Ishikawa (cell line): ENCODE data around the gene ZNF212.

Source experiments
- CEBPB ChIP-seq: IDR thresholded peaks from 2 replicates; pipeline ENCODE4 v1.6.1; 2012
- CREB1 ChIP-seq: IDR thresholded peaks from 2 replicates; pipeline ENCODE4 v1.6.1; 2012; ENCODE audit warnings: low read depth
- EGR1 ChIP-seq: IDR thresholded peaks from 2 replicates; pipeline ENCODE4 v1.6.1; 2012
- EP300 ChIP-seq: IDR thresholded peaks from 2 replicates; pipeline ENCODE4 v1.6.1; 2012; ENCODE audit warnings: borderline replicate concordance
- FOXM1 ChIP-seq: IDR thresholded peaks from 2 replicates; pipeline ENCODE4 v1.6.1; 2012; ENCODE audit warnings: low read depth, borderline replicate concordance
- RAD21 ChIP-seq: IDR thresholded peaks from 2 replicates; pipeline ENCODE4 v1.6.1; 2012; ENCODE audit warnings: low read depth
- TAF1 ChIP-seq: IDR thresholded peaks from 2 replicates; pipeline ENCODE4 v1.6.1; 2012; ENCODE audit warnings: low read depth, mild to moderate bottlenecking
- TCF12 ChIP-seq: IDR thresholded peaks from 2 replicates; pipeline ENCODE4 v1.6.1; 2012; ENCODE audit warnings: low read depth
- TEAD4 ChIP-seq: IDR thresholded peaks from 2 replicates; pipeline ENCODE4 v1.6.1; 2012
- YY1 ChIP-seq: IDR thresholded peaks from 2 replicates; pipeline ENCODE4 v1.6.1; 2012; ENCODE audit warnings: low read depth
- TF ChIP-seq, protein P1 (sequence below): IDR thresholded peaks from 2 replicates; pipeline ENCODE4 v1.6.1; 2012
- TF ChIP-seq, protein P2 (sequence below): IDR thresholded peaks from 2 replicates; pipeline ENCODE4 v1.6.1; 2012; ENCODE audit warnings: low read depth, mild to moderate bottlenecking
- TF ChIP-seq, protein P3 (sequence below): IDR thresholded peaks from 2 replicates; pipeline ENCODE4 v1.6.1; 2012

DNA sequence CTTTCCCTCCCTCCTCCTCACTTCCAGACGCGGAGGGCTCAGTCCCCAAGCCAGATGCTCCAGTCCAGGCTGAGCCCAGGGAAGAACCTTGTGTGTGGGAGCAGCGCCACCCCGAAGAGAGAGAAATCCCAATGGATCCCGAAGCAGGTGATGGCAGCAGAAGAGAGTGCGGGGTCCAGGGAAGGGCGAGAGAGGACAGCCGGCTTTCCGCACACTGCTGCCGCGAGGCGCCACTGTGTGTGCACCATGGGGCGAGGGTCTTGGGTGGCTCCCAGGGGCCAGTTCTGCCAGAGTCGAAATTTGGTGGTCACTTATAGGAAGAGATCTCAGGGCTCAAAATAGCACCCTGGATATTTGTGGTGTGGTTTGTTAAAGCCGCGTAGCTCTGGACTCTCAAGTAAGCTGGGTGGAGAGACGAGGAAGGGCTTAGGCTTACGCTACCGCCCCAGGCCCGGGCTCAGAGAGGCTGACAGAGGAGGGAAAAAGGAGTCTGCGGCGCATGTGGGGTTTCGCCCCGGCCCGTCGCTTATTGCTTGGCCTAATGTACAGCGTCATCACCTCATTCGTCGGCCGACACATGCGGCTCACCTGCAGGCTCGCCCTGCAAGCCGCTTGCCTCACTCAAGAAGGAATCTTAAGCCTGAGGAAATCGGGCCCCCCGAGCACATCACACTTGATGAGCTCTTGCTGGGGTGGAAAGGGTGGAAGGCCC, 32.0 kb upstream of the ZNF212 start:
- TF ChIP-seq TEAD4 (no peak), CREB1 (no peak), YY1 (no peak), FOXM1 (no peak), EGR1 (no peak), RAD21 (no peak), TAF1 (no peak), EP300 (no peak), CEBPB (no peak), TCF12 (no peak)
- TF ChIP-seq, protein P1, sequence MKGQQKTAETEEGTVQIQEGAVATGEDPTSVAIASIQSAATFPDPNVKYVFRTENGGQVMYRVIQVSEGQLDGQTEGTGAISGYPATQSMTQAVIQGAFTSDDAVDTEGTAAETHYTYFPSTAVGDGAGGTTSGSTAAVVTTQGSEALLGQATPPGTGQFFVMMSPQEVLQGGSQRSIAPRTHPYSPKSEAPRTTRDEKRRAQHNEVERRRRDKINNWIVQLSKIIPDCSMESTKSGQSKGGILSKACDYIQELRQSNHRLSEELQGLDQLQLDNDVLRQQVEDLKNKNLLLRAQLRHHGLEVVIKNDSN: no peak
- TF ChIP-seq, protein P2, sequence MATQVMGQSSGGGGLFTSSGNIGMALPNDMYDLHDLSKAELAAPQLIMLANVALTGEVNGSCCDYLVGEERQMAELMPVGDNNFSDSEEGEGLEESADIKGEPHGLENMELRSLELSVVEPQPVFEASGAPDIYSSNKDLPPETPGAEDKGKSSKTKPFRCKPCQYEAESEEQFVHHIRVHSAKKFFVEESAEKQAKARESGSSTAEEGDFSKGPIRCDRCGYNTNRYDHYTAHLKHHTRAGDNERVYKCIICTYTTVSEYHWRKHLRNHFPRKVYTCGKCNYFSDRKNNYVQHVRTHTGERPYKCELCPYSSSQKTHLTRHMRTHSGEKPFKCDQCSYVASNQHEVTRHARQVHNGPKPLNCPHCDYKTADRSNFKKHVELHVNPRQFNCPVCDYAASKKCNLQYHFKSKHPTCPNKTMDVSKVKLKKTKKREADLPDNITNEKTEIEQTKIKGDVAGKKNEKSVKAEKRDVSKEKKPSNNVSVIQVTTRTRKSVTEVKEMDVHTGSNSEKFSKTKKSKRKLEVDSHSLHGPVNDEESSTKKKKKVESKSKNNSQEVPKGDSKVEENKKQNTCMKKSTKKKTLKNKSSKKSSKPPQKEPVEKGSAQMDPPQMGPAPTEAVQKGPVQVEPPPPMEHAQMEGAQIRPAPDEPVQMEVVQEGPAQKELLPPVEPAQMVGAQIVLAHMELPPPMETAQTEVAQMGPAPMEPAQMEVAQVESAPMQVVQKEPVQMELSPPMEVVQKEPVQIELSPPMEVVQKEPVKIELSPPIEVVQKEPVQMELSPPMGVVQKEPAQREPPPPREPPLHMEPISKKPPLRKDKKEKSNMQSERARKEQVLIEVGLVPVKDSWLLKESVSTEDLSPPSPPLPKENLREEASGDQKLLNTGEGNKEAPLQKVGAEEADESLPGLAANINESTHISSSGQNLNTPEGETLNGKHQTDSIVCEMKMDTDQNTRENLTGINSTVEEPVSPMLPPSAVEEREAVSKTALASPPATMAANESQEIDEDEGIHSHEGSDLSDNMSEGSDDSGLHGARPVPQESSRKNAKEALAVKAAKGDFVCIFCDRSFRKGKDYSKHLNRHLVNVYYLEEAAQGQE: no peak
- TF ChIP-seq, protein P3, sequence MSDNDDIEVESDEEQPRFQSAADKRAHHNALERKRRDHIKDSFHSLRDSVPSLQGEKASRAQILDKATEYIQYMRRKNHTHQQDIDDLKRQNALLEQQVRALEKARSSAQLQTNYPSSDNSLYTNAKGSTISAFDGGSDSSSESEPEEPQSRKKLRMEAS: no peak
